Measurements from ENCODE around the gene SUPT6H.
"Not testable (repeated sequence)": the region's sequence is repeated elsewhere in the genome, so short reads cannot be mapped to it uniquely, and the experiment has no call there.

The SUPT6H gene

GRCh38 chr17:28646039-28646754 is 15.8 kb upstream of the SUPT6H start:
- DNase-seq (ENCODE audit: extremely low read depth in 1 of 2, low read depth in 1 of 2) = no peak

DNA sequence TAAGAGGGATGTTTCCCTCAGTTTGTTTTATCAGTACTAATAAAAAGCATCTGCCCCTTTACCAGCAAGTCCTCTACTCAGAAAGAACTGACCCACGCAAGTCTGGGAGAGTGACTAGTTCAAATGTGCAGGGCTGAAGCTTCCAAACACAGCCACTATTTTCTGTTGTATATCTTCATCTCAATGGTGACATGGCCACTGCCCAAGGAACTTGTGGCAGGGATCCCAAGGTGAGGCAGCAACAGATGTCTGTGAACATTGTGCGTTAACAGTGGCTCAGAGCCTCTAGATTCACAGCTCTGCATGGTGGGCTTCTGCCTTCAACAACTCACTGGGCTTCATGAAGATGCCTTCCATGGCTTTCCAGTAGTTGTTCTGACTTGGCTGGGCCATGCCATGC is 13.3 kb upstream of the SUPT6H start:
- no peak for DNase-seq (ENCODE audit: extremely low read depth in 1 of 2, low read depth in 1 of 2)

GRCh38 chr17:28655160-28655559 is 6.8 kb upstream of the SUPT6H start:
- no peak for DNase-seq (ENCODE audit: extremely low read depth in 1 of 2, low read depth in 1 of 2)

- no peak for DNase-seq (ENCODE audit: extremely low read depth in 1 of 2, low read depth in 1 of 2)
These were observed 4.2 kb upstream of the SUPT6H start for GRCh38 chr17:28657756-28658155.

- not testable (repeated sequence) for DNase-seq (ENCODE audit: extremely low read depth in 1 of 2, low read depth in 1 of 2)
These were observed 3.7 kb upstream of the SUPT6H start for GRCh38 chr17:28658342-28658741.

GRCh38 chr17:28658766-28659496 is 3.1 kb upstream of the SUPT6H start:
- DNase-seq (ENCODE audit: extremely low read depth in 1 of 2, low read depth in 1 of 2) = not testable (repeated sequence)

- not testable (repeated sequence) for DNase-seq (ENCODE audit: extremely low read depth in 1 of 2, low read depth in 1 of 2)
These were observed 2.5 kb upstream of the SUPT6H start for GRCh38 chr17:28659497-28659881.

DNA sequence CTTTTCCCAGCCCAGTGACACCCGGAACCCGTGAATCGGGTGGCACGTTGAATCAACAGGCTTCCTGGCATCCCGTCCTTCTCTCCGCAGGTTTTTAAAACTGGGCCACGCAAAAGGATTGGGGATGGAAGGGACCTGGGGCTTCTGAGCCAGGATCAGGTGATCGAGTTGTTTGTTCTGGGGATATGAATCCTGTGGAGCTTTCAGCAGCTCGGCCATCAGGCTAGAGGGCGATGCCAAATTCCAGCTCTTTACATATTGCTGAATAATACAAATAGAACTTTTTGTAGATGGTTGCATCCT is 473 bp downstream of the SUPT6H start:
- DNase-seq (ENCODE audit: extremely low read depth in 1 of 2, low read depth in 1 of 2) = no peak

GRCh38 chr17:28663723-28664122 is 1.7 kb downstream of the SUPT6H start:
- no peak for DNase-seq (ENCODE audit: extremely low read depth in 1 of 2, low read depth in 1 of 2)

DNA sequence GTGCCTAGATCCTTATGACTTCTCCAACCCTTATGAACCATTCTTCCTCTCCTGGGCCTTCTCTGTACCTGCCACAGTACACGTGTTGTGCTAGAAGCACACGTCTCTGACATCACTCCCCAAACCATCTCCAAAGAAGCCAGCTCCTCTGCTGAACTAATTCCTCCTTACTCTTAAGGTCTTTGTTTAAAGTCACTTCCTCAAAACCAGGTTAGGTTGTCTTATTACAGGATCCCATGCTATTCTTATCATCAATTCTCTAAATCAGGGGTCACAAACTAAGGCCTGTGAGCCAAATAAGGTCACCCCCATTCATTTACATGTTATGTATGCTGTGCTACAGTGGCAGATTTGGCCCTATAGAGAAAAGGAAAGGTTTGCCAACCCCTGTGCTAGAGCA is 4.0 kb downstream of the SUPT6H start:
- no peak for DNase-seq (ENCODE audit: extremely low read depth in 1 of 2, low read depth in 1 of 2)

DNA sequence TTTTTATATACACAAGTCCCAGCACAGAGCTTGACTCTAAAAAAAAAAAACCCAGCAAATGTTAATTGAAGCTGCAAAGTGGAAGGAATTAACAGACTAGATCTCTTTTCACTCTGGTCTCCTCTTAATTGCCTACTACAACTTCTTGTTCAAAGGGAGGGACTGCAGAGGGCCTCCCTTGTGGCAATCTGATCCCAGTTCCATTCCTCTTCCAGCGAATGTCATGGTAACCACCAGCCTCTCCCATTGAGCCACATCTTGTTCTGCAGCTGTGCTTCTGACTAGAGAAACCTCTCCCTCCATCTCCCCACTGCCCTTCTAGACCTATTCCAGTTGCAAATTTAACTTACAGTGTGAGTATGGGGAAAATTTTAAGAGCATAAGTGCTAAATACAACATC is 5.9 kb downstream of the SUPT6H start:
- DNase-seq (ENCODE audit: extremely low read depth in 1 of 2, low read depth in 1 of 2) = no peak

DNA sequence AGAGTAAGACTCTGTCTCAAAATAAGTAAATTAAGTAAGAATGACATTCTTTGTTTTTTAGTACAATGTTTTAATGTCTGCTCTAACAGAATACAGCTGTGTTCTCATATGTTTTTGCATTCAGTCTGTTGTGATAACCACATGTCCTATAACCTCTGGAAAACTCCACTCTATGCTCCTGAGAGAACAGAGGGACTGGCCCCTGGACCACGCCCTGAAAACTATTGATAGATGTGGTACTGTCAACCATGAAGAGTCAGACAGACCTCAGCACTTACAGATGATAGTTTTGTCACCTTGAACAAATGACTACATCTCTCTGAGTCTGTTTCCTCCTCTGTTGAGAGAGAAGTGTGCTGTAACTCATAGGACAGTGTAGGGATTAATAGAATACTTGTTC is 7.9 kb downstream of the SUPT6H start:
- no peak for DNase-seq (ENCODE audit: extremely low read depth in 1 of 2, low read depth in 1 of 2)

DNA sequence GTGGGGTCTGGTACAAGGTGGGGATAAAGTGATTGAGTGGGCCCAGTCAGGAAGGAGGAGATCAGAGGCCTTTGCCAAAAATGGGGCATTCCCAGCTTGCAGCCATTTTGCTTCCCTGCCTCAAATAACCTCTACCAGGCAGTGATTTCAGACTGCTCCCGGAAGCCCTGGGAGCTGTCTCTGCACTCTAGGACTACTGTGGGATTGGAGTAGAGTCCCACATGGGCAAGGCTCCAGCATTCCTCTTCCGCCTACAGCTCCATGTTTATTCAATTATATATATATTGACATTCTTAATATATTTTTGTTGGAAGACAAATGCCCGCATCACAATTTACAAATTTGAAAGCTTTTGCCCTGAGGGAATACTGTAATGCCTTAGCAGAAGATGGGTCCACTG is 13.5 kb downstream of the SUPT6H start:
- no peak for DNase-seq (ENCODE audit: extremely low read depth in 1 of 2, low read depth in 1 of 2)

DNA sequence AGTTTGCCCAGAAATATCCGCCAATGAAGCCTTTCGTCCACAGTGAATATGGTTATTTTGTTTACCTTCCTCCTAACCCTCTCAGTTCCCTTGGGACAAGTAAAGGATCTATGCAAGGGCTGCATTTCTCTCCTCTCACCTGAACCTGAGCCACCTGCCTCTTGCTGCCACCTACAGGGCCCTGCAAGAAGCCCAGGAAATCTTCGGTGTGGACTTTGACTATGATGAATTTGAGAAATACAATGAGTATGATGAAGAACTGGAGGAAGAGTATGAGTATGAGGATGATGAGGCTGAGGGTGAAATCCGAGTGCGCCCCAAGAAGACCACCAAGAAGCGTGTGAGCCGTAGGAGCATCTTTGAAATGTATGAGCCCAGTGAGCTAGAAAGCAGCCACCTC is 14.0 kb downstream of the SUPT6H start:
- DNase-seq (ENCODE audit: extremely low read depth in 1 of 2, low read depth in 1 of 2) = no peak

DNA sequence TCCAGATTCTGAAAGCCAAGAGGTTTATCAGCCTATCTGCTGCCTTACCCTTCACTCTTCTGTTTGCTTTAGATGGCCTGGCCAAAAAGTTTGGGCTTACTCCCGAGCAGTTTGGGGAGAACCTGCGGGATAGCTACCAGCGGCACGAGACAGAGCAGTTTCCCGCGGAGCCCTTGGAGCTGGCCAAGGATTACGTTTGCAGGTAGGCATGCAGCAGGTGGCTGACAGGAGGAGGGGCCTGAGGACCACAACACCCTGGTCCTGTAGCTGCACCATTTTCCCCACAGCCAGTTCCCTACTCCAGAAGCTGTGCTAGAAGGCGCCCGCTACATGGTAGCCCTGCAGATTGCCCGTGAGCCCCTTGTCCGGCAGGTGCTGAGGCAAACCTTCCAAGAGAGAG is 20.6 kb downstream of the SUPT6H start:
- no peak for DNase-seq (ENCODE audit: extremely low read depth in 1 of 2, low read depth in 1 of 2)

- no peak for DNase-seq (ENCODE audit: extremely low read depth in 1 of 2, low read depth in 1 of 2)
These were observed 23.0 kb downstream of the SUPT6H start for GRCh38 chr17:28684963-28685362.

DNA sequence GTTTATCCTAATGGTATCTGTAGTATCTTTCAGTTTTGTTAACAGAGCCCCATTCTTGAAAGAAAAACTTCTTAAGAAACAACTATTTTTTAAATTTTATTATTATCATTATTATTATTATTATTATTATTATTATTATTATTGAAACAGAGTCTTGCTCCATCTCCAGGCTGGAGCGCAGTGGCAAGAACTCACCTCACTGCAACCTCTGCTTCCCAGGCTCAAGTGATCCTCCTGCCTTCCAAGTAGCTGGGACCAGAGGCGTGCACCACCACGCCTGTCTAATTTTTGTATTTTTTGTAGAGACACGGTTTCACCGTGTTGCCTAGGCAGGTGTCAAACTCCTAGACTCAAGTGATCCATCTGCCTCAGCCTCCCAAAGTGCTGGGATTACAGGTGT is 23.4 kb downstream of the SUPT6H start:
- no peak for DNase-seq (ENCODE audit: extremely low read depth in 1 of 2, low read depth in 1 of 2)

DNA sequence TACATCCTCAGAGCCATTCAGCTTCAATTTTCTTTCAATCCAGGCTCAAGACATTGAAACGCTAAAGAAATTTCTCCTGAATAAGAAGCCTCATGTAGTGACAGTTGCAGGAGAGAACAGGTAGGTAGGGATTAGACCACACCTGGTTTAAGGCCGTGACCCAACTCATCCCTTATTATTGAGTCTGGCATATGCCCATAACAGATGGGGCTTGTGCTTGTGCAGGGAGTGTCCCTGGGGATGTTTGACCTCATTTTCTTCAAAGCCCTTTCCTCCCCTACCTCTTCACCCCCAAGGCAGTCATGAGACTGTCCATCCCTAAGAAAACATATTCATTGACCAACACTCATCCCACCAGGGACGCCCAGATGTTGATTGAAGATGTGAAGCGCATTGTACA is 24.3 kb downstream of the SUPT6H start:
- no peak for DNase-seq (ENCODE audit: extremely low read depth in 1 of 2, low read depth in 1 of 2)

DNA sequence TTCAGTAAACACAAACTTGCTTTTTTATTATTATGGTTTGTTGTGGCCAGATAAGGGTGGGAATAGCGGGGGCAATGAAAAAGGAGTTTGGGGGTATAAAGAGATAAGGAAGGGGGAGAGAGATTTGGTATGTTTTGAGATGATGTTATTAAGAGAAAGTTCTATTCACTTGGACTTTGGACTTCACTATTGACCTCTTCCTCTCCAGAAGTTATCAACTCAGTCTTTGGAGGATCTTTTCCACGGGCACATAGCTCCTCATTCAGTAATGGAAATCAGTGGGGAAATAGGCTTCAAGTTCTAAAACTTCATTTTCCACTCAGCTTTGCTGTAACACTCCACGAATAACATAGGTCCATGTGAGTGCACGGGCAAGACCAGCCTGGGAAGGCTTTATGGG is 26.5 kb downstream of the SUPT6H start:
- no peak for DNase-seq (ENCODE audit: extremely low read depth in 1 of 2, low read depth in 1 of 2)

DNA sequence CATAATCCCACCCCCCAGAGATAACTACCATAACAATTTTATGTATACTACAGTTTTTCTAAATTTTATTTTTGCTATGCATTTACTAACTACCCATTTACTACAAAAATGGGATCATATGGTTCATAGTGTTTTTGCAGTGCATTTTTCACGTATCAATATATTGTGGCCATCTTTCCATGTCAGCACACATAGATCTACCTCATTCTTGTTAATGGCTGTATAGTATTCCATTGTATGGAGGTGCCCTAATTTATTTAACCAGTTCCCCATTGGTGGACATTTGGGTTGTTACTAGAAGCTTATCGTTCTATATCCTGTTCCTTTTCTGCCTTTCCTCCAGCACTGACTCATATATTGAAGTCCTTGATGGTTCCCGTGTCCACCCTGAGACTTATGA is 27.0 kb downstream of the SUPT6H start:
- DNase-seq (ENCODE audit: extremely low read depth in 1 of 2, low read depth in 1 of 2) = no peak

GRCh38 chr17:28693869-28694268 is 31.9 kb downstream of the SUPT6H start:
- DNase-seq (ENCODE audit: extremely low read depth in 1 of 2, low read depth in 1 of 2) = no peak

- no peak for DNase-seq (ENCODE audit: extremely low read depth in 1 of 2, low read depth in 1 of 2)
These were observed 36.4 kb downstream of the SUPT6H start for GRCh38 chr17:28698253-28698941.

Measured in stimulated activated CD8-positive, alpha-beta memory T cell treated with anti-CD3 and anti-CD28 coated beads, Interleukin-7, amount 100 ng/mL, for 48 hours (primary cell).